ENCODE measurements around the gene PAPOLB.
A peak's percentile ranks its signal among the peaks of the same experiment; 100 is the strongest.

The PAPOLB gene

DNA sequence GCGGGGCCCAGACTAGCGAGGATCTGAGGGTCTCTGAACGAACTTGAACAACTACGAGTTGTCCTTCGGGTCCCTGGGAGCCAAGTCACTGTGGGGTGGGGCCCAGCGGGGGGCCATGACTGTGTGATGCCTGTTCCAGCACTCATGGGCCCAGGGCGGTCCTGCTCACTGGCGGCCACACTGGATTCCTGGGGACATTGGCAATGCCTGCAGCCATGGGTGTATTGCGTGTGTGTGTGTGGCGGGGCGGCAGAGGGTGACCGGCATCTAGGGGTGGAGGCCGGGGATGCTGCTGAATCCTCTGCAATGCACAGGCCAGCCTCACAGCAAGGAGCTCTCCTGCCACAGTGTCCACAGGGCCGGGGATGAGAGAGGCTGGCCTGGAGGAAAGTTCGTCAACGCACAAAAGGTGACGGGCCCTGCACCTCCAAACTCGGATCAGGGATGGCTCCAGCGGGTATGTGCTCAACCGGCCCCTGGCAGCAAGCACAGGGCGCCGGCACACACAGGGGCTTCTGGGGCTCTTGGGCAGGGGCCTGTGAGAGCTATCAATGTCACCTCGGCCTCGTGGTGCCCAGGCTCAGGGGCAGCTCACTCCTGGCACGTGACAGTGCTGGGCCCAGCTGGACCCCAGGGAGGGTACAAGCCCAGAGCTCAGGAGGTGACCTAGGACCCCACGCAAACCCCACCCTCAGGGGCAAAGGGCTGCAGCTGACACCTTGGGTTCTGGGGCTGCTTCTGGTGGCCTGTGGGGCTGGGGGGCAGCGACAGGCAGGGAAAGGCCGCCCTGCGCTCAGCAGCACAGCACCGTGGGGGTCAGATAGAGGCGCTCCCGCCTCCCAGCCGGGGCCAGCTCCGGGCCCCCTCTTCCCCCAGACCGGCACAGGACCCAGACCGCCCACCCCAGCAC is 27.9 kb downstream of the PAPOLB start:
- TF ChIP-seq, protein P1, sequence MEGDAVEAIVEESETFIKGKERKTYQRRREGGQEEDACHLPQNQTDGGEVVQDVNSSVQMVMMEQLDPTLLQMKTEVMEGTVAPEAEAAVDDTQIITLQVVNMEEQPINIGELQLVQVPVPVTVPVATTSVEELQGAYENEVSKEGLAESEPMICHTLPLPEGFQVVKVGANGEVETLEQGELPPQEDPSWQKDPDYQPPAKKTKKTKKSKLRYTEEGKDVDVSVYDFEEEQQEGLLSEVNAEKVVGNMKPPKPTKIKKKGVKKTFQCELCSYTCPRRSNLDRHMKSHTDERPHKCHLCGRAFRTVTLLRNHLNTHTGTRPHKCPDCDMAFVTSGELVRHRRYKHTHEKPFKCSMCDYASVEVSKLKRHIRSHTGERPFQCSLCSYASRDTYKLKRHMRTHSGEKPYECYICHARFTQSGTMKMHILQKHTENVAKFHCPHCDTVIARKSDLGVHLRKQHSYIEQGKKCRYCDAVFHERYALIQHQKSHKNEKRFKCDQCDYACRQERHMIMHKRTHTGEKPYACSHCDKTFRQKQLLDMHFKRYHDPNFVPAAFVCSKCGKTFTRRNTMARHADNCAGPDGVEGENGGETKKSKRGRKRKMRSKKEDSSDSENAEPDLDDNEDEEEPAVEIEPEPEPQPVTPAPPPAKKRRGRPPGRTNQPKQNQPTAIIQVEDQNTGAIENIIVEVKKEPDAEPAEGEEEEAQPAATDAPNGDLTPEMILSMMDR (IDR thresholded peaks at IDR 0.05; ENCODE audit: extremely low read depth, insufficient read depth, missing control alignments), result no peak
- in situ Hi-C loops (cut with MboI; ENCODE audit: low pct_unique_long_range_greater_than_20kb, low sequenced_read_pairs, unreplicated experiment), result loop anchor here (25.0 kb wide), 1 partner anchor 253 kb away; no protein-coding TSS in a partner anchor
- DNase-seq (ENCODE audit: low spot score), result no peak

- in situ Hi-C loops (cut with MboI; ENCODE audit: low pct_unique_long_range_greater_than_20kb, low sequenced_read_pairs, unreplicated experiment), result loop anchor here (25.0 kb wide), 1 partner anchor 254 kb away; no protein-coding TSS in a partner anchor
- TF ChIP-seq, protein P1 (IDR thresholded peaks at IDR 0.05; ENCODE audit: extremely low read depth, insufficient read depth, missing control alignments), result no peak
Observed at GRCh38 chr7:4833176-4833575, 28.7 kb downstream of the PAPOLB start.

GRCh38 chr7:4832711-4833110 is 29.1 kb downstream of the PAPOLB start:
- in situ Hi-C loops (cut with MboI; ENCODE audit: low pct_unique_long_range_greater_than_20kb, low sequenced_read_pairs, unreplicated experiment), result loop anchor here (25.0 kb wide), 1 partner anchor 255 kb away; no protein-coding TSS in a partner anchor
- TF ChIP-seq, protein P1 (IDR thresholded peaks at IDR 0.05; ENCODE audit: extremely low read depth, insufficient read depth, missing control alignments), result no peak
- no peak for DNase-seq (ENCODE audit: low spot score)

More at GRCh38 chr7:4833176-4833575, 28.7 kb downstream of the PAPOLB start:
- DNase-seq (ENCODE audit: low spot score), result no peak

DNA sequence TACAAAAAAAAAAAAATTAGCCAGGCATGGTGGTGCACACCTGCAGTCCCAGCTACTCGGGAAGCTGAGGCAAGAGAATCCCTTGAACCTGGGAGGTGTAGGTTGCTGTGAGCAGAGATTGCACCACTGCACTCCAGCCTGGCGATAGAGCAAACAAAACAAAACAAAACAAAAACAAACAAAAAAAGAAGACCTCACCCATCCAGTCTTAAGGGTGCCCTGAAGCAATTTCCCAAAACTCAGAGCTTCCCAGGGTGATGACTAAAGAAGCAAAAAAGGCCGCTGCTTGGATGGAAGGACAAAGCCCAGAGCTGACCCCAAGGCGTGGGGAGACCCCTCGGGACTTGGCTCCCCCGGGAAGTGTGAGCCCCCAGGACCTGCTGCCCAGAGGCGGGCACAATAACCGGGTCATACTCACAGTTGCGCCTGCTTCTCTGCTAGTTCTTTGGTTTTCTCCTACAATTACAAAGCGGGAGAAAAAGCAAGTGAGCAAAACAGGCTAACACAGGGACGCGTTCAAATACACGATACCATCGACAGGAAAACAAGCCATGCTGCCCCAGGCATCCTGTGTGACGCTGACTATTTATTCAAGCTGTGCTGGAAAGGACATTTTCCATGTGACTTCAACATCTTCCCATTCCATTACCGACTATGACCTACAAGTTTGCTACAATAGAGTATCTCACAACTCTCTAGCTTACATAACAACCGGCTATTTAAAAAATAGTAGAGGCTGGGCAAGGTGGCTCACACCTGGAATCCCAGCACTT is 29.9 kb downstream of the PAPOLB start:
- no peak for DNase-seq (ENCODE audit: low spot score)
- in situ Hi-C loops (cut with MboI; ENCODE audit: low pct_unique_long_range_greater_than_20kb, low sequenced_read_pairs, unreplicated experiment), result loop anchor here (25.0 kb wide), 1 partner anchor 255 kb away; no protein-coding TSS in a partner anchor
- TF ChIP-seq, protein P1 (IDR thresholded peaks at IDR 0.05; ENCODE audit: extremely low read depth, insufficient read depth, missing control alignments), result no peak

DNA sequence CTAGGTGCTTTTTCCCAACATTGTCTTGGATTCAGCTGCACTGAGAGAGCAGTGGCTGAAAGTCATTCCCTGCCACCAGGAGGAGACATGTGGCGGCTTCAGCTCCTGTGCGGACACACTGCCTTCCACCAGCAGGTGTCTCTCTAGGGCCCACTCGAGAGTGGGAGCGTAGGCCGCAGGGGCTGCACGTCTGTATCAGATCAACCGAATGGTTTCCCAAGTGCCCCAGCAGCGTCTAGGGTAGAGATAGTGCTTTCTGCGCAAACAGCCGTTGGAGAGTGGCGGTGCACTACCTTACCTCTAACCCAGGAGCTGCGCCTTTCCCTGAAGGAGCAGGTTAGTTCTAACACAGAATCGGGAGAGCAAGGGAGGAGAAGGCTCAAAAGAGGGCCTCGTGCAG is 31.7 kb downstream of the PAPOLB start:
- in situ Hi-C loops (cut with MboI; ENCODE audit: low pct_unique_long_range_greater_than_20kb, low sequenced_read_pairs, unreplicated experiment), result loop anchor here (25.0 kb wide), 1 partner anchor 257 kb away; no protein-coding TSS in a partner anchor

More for the DNA sequence above, 31.7 kb downstream of the PAPOLB start:
- TF ChIP-seq, protein P1 (IDR thresholded peaks at IDR 0.05; ENCODE audit: extremely low read depth, insufficient read depth, missing control alignments), result peak; percentile 89
- peak; percentile 75 for DNase-seq (ENCODE audit: low spot score)
